GM18907 (cell line): ENCODE data around the gene CADM2.

ENCODE experiments used
- ATAC-seq: cut with Tn5 transposase; IDR thresholded peaks from one replicate; pipeline ENCODE4 v1.9.1; 2021; ENCODE audit warnings: mild to moderate bottlenecking, moderate library complexity; ENCODE audit not compliant: unreplicated experiment

CADM2 gene

DNA sequence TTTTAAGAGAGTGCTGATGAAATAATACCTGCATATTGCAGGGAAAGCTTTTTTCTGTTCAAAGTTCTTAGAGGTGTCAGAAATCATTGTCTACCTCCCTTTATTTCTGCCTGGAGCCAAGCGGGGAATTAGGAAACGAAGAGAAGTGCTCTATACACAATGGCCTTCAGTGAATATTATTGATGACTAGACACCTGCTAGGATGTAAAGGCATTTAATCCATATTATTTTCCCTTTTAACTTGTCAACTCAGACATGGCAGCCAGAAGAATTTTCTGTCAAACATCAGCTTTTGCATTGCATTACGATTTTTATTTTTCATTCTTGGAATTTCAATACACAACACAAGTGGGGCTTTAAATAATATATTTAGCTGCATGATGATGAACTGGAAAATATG lies 24.7 kb downstream of the CADM2 start:
- ATAC-seq: no peak

- no peak for ATAC-seq
Observed at GRCh38 chr3:84984429-84984828, 25.6 kb downstream of the CADM2 start.

- no peak for ATAC-seq
Observed at GRCh38 chr3:84985795-84986194, 27.0 kb downstream of the CADM2 start.

GRCh38 chr3:84987706-84988504 lies 29.1 kb downstream of the CADM2 start:
- no peak for ATAC-seq

- no peak for ATAC-seq
Observed at GRCh38 chr3:84989102-84989501, 30.3 kb downstream of the CADM2 start.

DNA sequence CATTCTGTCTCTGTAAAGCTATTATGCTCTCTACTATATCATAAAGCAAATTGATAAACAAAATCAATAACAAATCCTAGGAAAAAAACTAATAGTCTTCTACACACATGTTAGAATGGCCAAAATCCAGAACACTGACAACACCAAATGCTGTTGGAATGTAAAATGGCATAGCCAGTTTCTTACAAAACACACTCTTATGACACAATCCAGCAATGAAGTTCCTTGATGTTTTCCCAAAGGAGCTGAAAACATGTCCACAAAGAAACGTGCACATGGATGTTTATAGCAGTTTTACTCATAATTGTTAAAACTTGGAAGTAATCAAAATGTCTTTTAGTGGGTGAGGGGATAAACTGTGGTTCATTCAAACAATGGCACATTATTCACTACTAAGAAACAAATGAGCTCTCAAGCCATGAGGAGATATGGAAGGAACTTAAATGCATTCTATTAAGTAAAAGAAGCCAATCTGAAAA lies 32.7 kb downstream of the CADM2 start:
- ATAC-seq: no peak

- no peak for ATAC-seq
Observed at GRCh38 chr3:84993956-84994355, 35.2 kb downstream of the CADM2 start.

GRCh38 chr3:84998545-84998944 lies 39.8 kb downstream of the CADM2 start:
- ATAC-seq: no peak

DNA sequence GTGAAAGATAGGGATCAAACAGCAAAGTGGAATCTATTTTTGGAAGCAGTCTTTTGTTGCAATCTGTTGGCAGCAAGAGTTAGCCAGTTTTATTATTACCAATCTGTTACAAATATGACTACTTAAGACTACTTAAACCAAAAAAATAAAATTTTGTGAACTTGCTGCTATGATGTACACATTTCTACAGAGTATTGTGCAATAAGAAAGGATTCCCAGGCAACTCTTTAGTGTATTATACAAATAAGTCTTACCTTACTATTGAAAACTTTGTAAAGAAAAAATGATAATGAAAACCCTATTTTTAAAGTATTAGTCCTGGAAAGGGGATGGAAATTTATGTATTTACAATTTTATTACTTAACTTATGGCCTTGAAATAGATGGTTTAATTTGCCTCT lies 44.7 kb downstream of the CADM2 start:
- no peak for ATAC-seq

DNA sequence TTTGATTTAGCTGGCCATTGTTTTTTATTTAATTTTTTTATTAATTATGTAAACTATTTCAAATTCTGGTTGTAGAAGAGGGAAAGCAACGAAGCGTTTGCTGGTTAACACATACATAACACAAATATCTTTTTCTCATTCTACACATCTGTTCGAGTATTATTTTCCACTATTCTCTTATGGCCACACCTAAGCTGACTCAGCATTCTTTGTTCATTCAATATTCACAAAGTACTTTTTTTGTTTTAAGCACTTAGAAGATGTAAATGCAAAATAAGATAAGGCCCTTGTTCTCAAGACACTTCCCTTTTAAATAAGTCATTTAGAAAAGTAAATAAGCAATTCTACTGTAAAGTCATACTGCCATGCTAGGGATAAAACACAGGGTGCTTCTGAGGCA lies 45.4 kb downstream of the CADM2 start:
- ATAC-seq: no peak

DNA sequence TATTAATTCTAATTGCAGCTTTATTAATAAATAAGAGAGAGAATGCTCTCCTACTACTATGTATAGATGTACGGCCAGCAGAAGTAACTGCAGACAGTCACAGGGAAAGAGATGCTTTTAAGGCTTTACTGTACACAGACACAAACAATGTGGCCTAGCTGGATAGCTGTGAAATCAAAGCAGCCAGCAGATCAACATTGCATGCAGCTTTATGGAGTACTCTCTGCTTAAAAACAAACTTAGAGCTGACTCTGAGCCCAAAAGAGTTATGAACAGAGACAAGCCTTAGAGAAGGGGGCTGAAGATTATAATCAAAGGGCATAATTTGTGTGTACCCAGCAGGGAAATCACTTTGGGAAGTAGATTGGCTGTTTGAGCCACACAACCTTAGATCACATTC lies 47.2 kb downstream of the CADM2 start:
- no peak for ATAC-seq

DNA sequence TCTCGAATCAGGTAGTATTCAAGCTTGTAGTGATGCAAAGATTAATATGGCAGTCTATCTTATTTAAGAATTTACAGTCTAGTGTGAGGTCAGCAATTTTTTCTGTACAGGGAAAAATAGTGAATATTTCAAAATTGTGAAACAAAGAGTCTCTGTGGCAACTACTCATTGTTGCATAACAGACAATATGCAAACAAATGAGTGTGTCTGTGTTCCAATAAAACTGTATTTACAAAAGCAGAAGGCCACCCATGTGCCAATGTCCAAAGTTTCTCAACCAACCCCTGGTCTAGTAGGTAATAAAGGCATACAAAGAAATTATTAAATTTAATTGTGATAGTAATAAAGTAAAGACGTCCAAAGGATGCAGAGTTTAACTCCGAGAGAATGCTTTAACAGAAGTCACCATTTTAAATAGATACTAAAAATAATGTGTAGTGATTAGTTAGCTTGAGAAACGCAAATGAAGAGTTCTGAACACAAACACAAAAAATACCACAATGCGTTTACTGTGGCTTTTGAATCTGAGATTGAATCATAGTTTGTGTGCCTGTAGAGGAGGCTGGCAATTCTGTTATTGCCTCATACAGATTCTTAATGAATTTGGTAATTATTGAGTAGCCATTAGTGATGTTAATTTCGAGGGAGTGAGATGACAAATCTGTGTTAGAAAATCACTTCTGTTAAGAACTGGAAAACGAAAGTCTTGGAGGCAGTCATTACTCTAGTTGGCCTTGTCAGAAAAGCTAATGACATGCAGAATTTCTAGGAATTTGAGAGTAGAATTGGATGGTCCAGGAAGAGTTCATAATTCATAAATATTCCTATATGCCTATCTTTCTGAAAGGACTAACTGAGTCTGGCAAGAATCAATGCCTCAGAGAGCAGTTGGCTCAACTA lies 48.7 kb downstream of the CADM2 start:
- no peak for ATAC-seq

GRCh38 chr3:85020828-85021227 lies 62.0 kb downstream of the CADM2 start:
- ATAC-seq: no peak

- no peak for ATAC-seq
Observed at GRCh38 chr3:85030052-85030451, 71.3 kb downstream of the CADM2 start.

GRCh38 chr3:85037203-85037602 lies 78.4 kb downstream of the CADM2 start:
- no peak for ATAC-seq

DNA sequence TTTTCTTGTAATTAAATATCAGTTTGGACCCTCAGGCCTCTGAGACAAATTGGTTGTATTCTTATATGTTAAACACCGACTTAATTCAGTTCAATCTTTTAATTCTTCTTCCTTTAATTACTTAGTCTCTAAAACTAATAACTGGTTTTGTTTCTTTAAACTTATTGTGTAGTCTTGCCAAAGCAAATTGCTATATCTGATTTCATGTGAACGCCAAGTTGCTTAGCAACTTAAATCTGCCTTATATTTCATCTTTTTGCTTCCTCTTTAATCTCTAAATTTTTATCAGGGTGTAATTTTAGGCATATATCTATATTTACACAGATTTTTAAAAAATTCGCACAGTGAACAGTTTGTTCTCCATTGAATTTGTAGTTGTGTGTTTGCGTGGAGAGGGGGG lies 82.2 kb downstream of the CADM2 start:
- ATAC-seq: no peak

DNA sequence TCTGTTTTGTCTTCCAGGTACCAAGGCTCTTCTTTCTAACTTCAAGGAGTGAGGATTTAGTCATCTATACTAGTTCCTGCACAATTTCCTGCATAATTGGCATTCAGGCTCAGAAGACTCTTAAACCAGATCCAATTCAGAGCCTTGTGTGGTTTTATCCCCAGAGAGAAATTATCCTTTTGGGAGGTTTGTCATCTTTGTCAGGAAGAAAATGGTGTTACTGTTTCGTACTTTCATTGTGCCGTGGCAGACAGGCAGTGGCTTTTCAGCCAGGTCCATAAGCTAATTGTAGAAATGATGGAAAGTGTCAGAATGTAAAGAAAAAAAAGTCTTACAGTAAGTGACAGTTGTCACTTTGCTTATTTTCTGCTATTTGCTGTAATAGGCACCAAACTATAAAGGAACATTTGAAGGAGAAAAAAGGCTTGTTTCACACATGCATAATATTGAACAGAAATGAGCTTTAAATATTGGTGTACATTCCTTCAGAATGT lies 82.8 kb downstream of the CADM2 start:
- no peak for ATAC-seq

- no peak for ATAC-seq
Observed at GRCh38 chr3:85050821-85051220, 92.0 kb downstream of the CADM2 start.

DNA sequence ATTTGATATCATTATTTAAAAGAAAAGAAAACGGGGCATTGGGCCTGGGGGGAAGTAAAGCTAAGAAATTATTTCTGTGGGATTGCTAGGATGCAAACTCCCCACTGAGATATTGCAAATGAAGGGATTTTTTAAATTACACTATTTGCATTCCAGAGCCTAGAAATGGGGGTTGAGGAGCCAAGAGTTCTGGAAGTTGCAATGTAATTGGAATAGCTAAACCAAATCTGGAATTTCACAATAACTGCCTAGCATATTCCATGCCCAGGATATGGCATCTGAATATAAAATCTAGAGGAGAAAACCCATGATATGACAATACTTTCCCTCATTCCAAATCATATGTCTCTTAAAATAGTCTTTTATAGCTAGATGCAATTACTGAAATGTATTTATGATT lies 93.0 kb downstream of the CADM2 start:
- no peak for ATAC-seq

GRCh38 chr3:85053626-85054025 lies 94.8 kb downstream of the CADM2 start:
- no peak for ATAC-seq

DNA sequence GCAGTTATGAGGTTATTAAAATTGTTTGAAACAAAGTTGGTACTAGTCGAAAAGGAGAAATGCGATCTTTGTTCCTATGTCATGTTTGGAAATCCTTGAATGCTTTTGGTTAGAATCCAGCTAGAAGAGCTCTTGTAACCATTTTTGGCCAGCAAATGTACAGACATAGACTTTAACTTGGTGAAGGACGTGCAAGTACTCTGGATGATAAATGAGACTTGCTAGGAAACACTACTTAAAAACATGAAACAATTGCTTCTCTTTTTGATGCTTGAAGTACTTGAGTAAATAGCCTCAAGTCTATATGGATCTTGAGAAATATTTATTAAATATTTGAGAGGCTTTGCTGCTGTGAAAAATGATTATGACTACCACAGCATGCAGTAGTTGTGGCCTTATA lies 95.8 kb downstream of the CADM2 start:
- ATAC-seq: no peak

DNA sequence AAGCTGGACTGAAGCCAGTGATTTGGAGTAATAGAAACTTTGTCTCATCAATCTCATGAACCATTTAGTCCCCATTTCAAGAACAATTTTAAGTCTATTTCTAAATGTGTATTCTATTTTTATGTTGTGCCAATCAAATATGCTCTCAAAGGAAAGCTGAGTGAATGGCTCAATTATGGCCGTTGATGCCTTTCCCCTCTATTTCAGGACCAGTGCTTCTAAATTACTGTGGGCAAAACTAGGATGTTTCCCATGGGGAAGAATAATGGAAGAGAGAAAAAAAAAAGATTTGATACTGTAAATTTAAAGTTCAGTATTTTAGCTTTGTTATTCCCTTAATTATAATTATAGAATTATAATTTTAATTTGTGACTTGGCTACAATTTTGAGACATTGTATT lies 110.1 kb downstream of the CADM2 start:
- no peak for ATAC-seq
